ENCODE results near the gene YBX2. TPM values are rescaled to one million over a fixed set of nuclear protein-coding genes. Genes with fewer than 3 reads are reported as not detected.
"Not testable (repeated sequence)": the region's sequence is repeated elsewhere in the genome, so short reads cannot be mapped to it uniquely, and the experiment has no call there.

YBX2 gene
- 1 to 10 TPM in 1 of 2 experiments, under 1 TPM in 1; 0.37 to 1.2 TPM for total RNA-seq

DNA sequence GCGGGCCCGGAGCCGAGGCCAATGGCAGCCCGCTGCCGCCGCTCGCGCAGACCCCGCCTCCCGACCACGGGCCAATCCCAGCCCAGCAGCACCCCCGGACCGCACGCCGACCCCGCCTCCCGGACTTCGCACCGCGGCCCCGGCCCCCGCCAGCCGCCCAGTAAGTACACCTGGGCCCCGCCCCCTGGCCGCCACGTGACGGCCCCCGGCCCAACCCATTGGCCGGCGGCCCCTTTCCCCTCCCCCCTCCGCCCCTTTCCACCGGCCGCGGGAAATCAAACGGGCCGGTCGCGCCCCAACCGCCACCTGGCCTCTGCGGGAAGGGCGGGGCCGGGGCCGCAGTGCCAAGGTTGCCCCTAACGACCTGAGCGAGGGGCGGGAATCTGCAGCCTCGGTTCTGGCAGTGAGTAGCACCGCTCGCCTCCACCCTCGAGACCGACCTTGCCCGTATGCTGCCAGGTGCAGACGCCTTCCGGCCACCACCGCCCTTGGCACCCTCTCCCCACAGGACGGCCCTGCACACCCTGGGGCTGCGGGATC, at the start of gene YBX2:
Gene YBX2, minus strand, starts transcription at position 26 of the 540 bp plus-strand sequence. CDS start 139 bp downstream, outside the sequence.
- no peaks in the 10 kb centered on the region for H3K9me3 Mint-ChIP-seq
- H3K27me3 Mint-ChIP-seq = peaks cover 45% of the 10 kb centered on the region
- peaks cover 20% of the 10 kb centered on the region for H3K4me1 Mint-ChIP-seq
- H3K27ac Mint-ChIP-seq = peak within 1 kb of the TSS; percentile 42
- peak; percentile 87 for DNase-seq
- POLR2A ChIA-PET = no interaction called here
- peak within 1 kb of the TSS; percentile 79 for H3K4me3 Mint-ChIP-seq
- peak; percentile 81 for ATAC-seq (ENCODE audit: low read depth)
- no peaks in the 10 kb centered on the region for H3K36me3 Mint-ChIP-seq

DNA sequence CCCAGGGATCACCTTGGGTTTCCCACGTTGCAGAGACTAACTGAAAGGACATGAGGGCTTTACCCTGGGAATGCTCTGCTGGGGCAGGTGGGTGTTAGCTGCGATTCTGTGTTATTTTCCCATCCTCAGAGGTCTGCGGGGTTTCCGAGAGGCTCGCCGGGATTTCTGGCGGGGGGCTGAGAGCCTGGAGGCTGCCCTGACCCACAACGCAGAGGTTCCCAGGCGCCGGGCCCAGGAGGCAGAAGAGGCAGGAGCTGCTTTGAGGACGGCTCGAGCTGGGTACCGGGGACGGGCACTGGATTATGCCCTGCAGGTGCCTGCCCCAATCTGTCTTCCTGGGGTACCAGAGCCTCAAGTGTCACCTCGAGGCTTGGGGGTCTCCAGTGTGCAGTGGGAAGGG, 48.8 kb upstream of the YBX2 start:
- Mint-ChIP-seq H3K4me1 (peaks cover 25% of the 10 kb centered on the region), H3K27ac (no peak overlapping the region), H3K9me3 (no peaks in the 10 kb centered on the region), H3K27me3 (no peaks in the 10 kb centered on the region), H3K36me3 (peaks cover 25% of the 10 kb centered on the region), H3K4me3 (no peak overlapping the region)
- no peak for ATAC-seq (ENCODE audit: low read depth)
- POLR2A ChIA-PET = interaction anchor here (1.1 to 3.7 kb wide), 4 partner anchors 14 to 41 kb away, joined by 5 to 19 read pairs (median 9); partner anchors contain the start of genes EIF5A and NEURL4
- no peak for DNase-seq

DNA sequence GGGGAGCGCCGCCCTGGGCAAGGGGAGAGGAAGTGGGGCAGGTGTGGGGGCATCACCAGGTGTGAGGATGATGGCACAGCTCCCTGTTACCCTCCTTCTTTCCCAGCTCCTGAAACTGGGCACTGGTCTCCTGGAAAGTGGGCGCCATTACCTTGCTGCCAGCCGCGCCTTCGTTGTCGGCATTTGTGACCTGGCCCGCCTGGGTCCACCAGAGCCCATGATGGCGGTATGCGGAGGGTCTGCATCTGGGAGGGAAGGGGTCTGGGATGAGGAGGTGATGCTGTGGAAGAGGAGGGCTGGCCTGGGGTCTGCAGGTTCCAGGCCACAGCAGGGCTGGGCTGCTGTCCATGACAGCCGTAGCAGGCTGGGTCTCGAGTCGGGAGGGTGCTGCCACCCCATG, 47.4 kb upstream of the YBX2 start:
- POLR2A ChIA-PET = interaction anchor here (0.7 kb wide), 1 partner anchor 8 kb away, joined by 5 read pairs; no protein-coding TSS in a partner anchor
- DNase-seq (no peak), ATAC-seq (ENCODE audit: low read depth) (no peak)
- peaks cover 31% of the 10 kb centered on the region for H3K4me1 Mint-ChIP-seq
- no peak overlapping the region for H3K4me3 Mint-ChIP-seq
- no peaks in the 10 kb centered on the region for H3K9me3 Mint-ChIP-seq
- peaks cover 33% of the 10 kb centered on the region for H3K36me3 Mint-ChIP-seq
- no peak overlapping the region for H3K27ac Mint-ChIP-seq
- H3K27me3 Mint-ChIP-seq = no peaks in the 10 kb centered on the region

DNA sequence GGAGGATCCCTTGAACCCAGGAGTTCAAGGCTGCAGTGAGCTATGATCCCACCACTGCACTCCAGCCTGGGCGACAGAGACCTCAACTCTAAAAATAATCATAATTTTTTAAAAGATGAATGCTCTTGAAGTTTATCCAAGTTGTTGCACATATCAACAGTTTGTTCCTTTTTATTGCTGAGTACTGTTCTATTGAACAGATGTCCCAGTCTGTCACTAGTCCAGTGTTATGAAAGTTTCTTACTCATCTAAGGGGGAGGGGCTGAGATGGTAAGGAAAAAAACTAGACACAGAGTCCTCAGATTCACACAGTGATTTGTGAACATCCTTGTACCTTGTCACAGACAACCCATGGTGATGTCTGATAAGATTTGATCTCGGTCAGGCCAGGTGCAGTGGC, 45.7 kb upstream of the YBX2 start:
- Mint-ChIP-seq H3K4me1 (peaks cover 40% of the 10 kb centered on the region), H3K36me3 (peaks cover 33% of the 10 kb centered on the region), H3K4me3 (peak overlapping the region; percentile 29), H3K27me3 (no peaks in the 10 kb centered on the region), H3K9me3 (no peaks in the 10 kb centered on the region), H3K27ac (peak overlapping the region; percentile 61)
- DNase-seq = no peak
- POLR2A ChIA-PET = interaction anchor here (5.9 kb wide), 1 partner anchor 9 kb away, joined by 112 read pairs; no protein-coding TSS in a partner anchor
- no peak for ATAC-seq (ENCODE audit: low read depth)

DNA sequence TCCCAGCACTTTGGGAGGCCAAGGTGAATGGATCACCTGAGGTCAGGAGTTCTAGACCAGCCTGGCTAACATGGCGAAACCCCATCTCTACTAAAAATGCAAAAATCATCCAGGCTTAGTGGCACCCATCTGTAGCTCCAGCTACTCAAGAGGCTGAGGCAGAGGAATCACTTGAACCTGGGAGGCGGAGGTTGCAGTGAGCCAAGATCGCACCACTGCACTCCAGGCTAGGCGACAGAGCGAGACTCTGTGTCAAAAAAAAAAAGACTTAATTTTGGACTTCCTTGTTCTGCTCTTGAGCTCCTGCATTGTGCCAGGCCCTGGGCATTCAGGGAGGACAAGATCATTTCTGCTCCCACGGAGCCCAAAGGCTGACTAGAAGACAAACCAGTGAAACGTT, 43.2 kb upstream of the YBX2 start:
- Mint-ChIP-seq H3K4me3 (peak overlapping the region; percentile 97), H3K27ac (peak overlapping the region; percentile 96), H3K4me1 (peaks cover 41% of the 10 kb centered on the region), H3K36me3 (peaks cover 25% of the 10 kb centered on the region)
- ATAC-seq (ENCODE audit: low read depth); H3K9me3 Mint-ChIP-seq; H3K27me3 Mint-ChIP-seq; DNase-seq: not testable (repeated sequence)
- POLR2A ChIA-PET = interaction anchor here (0.6 to 5.9 kb wide), 16 partner anchors 8 to 349 kb away, joined by 3 to 112 read pairs (median 11); partner anchors contain the start of genes FGF11, GPS2, NEURL4 and PHF23

DNA sequence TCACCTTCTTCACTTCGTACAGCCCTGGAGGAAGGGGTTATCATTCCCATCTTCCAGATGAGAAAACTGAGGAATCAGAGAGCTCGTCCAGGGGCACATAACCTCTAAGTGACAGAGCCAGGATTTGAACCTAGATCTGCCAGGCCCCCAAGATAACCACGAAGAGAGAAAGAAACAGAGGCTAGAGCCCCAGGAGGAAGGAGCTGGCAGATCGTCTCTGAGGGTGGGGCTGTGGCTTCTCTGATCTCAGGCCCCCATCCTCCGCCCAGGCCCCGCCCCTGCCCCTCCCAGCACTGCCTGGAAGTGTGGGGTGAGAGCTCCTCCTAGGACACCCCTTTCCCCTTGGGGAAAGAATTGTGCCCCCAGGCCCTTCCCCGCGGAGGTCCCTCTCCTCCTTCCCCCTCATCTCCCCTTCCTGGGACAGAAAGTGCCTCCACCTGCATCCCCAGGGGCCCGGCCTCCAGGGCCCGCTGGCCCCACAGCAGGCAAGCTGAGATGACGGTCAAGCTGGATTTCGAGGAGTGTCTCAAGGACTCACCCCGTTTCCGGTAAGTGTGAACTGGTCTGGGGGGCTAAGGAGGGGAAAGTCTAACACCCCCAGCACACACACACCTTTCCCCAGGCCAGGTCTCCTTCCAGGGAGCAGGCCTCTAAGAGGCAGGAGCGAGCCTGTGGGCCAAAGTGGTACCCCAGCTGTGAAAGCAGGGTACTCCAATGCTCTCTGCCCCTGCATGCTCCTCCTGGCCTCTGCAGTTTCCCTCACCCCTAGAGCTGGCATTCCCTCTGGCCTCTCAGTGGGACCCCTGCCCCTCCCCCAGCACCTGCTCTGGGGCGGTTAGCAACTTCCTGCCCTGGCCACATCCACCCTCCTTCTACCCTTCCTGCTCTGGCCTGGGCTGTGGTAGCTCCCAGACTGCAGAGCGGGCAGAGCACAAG, 42.1 kb upstream of the YBX2 start, which contains the start of gene ACAP1:
Gene ACAP1, plus strand, starts transcription at position 290 of the 936 bp plus-strand sequence. Its CDS starts 206 bp downstream, at position 496.
- Mint-ChIP-seq H3K4me1 (peaks cover 43% of the 10 kb centered on the region), H3K27ac (peak within 1 kb of the TSS; percentile 96), H3K4me3 (peak within 1 kb of the TSS; percentile 97), H3K27me3 (no peaks in the 10 kb centered on the region), H3K36me3 (peaks cover 24% of the 10 kb centered on the region), H3K9me3 (no peaks in the 10 kb centered on the region)
- ATAC-seq (ENCODE audit: low read depth) (peak; percentile 90), DNase-seq (peak; percentile 85)
- POLR2A ChIA-PET = interaction anchor here (0.5 to 5.9 kb wide), 41 partner anchors 8 to 1064 kb away, joined by 3 to 112 read pairs (median 4); partner anchors contain the start of genes ACADVL, CTDNEP1, DLG4 and DVL2

DNA sequence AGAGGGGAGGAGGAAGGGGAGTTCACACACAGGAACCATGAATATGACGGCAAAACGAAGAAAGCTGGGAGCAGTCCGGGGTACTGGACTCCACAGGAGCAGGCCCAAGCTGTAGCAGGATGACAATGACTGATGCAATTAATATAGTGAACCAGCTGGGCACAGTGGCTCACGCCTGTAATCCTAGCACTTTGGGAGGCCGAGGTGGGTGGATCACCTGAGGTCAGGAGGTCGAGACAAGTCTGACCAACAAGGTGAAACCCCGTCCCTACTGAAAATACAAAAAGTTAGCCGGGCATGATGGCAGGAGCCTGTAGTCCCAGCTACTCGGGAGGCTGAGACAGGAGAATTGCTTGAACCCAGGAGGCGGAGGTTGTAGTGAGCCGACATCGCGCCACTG, 41.3 kb upstream of the YBX2 start:
- POLR2A ChIA-PET = interaction anchor here (0.6 to 5.9 kb wide), 30 partner anchors 8 to 351 kb away, joined by 3 to 112 read pairs (median 5); partner anchors contain the start of genes ACADVL, CTDNEP1, DLG4 and DVL2
- H3K27me3 Mint-ChIP-seq; DNase-seq; H3K9me3 Mint-ChIP-seq; ATAC-seq (ENCODE audit: low read depth): not testable (repeated sequence)
- Mint-ChIP-seq H3K4me3 (peak overlapping the region; percentile 97), H3K27ac (peak overlapping the region; percentile 96), H3K4me1 (peaks cover 42% of the 10 kb centered on the region), H3K36me3 (peaks cover 22% of the 10 kb centered on the region)

DNA sequence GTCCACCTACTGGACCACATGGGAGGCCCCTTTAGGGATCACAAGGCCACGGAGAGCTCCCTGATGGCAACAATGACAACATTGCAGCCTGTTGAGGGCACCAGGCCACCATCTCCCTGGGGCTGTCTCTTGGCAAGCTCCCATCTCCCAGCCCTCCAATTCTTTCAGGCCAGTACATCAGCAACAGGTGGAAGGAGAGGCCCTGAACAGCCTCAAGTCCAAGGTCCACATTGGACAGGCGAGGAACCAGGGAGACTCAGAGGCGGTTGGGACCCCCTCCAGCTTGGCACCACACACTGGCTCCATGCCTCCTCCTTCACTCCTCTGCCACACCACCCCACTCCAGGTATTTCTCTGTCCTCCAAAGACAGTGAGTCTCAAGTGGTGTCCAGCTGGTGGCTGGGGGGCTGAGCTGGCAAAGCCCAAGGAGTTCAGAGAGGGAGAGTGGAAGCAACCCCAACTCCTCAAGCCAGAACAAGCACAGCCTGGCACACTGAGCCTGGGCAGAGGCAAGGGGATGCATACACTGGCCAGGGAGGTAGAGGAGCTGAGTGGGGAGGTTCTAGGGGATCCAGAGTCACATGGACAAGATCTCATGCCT, 40.6 kb upstream of the YBX2 start:
- no peaks in the 10 kb centered on the region for H3K9me3 Mint-ChIP-seq
- no peak for DNase-seq
- H3K4me3 Mint-ChIP-seq = peak overlapping the region; percentile 97
- POLR2A ChIA-PET = interaction anchor here (1.1 to 5.9 kb wide), 10 partner anchors 7 to 352 kb away, joined by 3 to 112 read pairs (median 20); partner anchors contain the start of genes GPS2, NEURL4, POLR2A and TP53
- peaks cover 20% of the 10 kb centered on the region for H3K36me3 Mint-ChIP-seq
- H3K4me1 Mint-ChIP-seq = peaks cover 40% of the 10 kb centered on the region
- no peaks in the 10 kb centered on the region for H3K27me3 Mint-ChIP-seq
- H3K27ac Mint-ChIP-seq = peak overlapping the region; percentile 96
- ATAC-seq (ENCODE audit: low read depth) = no peak

DNA sequence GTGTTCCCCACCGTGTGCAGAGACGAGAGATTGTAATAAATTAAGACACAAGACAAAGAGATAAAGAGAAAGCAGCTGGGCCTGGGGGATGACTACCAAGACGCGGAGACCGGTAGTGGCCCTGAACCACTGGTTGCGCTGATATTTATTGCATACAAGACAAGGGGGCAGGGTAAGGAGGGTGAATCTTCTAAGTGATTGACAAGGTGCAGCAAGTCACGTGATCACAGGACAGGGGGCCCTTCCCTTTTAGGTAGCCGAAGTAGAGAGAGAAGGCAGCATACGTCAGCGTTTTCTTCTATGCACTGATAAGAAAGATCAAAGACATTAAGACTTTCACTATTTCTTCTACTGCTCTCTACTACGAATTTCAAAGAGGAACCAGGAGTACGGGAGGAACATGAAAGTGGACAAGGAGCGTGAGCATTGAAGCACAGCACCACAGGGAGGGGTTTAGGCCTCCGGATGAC, 38.2 kb upstream of the YBX2 start:
- DNase-seq = peak; percentile 55
- H3K9me3 Mint-ChIP-seq; ATAC-seq (ENCODE audit: low read depth); H3K27me3 Mint-ChIP-seq; POLR2A ChIA-PET: not testable (repeated sequence)
- peaks cover 40% of the 10 kb centered on the region for H3K4me1 Mint-ChIP-seq
- H3K27ac Mint-ChIP-seq = peak overlapping the region; percentile 91
- H3K36me3 Mint-ChIP-seq = peaks cover 12% of the 10 kb centered on the region
- H3K4me3 Mint-ChIP-seq = peak overlapping the region; percentile 71

DNA sequence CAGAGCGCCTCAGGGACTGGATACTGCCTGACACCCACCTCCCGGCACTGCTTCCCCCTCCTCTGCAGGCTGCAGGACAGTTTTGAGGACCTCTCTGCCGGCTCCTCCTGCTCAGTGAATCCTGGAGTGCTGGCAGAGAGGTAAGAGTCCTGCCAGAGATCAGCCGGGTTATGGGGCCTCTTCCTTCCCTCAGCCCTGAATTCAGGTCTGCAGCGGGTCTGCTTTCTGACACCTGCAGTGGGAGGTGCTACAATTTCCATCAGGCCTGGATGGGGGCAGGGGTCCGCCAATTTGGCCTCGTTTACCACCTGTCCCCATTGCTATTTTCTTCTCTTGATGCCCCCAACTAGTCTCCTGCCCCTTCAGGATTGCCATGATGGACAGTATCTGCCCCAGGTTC, 37.7 kb upstream of the YBX2 start:
- Mint-ChIP-seq H3K9me3 (no peaks in the 10 kb centered on the region), H3K27ac (peak overlapping the region; percentile 91), H3K4me1 (peaks cover 36% of the 10 kb centered on the region), H3K27me3 (no peaks in the 10 kb centered on the region), H3K4me3 (peak overlapping the region; percentile 71), H3K36me3 (peaks cover 7% of the 10 kb centered on the region)
- ATAC-seq (ENCODE audit: low read depth) (no peak), DNase-seq (no peak)
- POLR2A ChIA-PET = no interaction called here

DNA sequence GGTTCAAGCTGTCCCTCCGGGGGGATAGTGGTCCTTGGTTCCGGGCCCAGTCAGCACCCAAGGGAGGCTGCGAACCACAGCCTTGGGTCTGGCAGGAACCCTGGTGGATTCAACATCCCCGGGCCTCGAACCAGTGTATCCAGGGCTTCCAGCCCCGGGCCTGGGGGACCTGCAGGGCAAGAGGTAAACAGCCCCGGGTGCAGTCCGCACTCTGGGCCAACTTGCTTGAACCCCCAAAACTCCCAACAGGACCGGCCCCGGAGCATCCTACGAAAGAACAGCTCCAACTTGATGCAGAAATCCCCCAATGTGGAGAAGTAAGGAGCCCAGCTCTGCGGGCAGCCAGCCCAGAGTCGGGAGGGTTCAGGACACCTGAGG, 36.2 kb upstream of the YBX2 start:
- no peaks in the 10 kb centered on the region for H3K9me3 Mint-ChIP-seq
- ATAC-seq (ENCODE audit: low read depth) (no peak), DNase-seq (no peak)
- H3K27me3 Mint-ChIP-seq = no peaks in the 10 kb centered on the region
- peaks cover 31% of the 10 kb centered on the region for H3K4me1 Mint-ChIP-seq
- peak overlapping the region; percentile 21 for H3K27ac Mint-ChIP-seq
- peaks cover 5% of the 10 kb centered on the region for H3K36me3 Mint-ChIP-seq
- POLR2A ChIA-PET = interaction anchor here (1.1 to 3.5 kb wide), 5 partner anchors 10 to 356 kb away, joined by 3 to 29 read pairs (median 10); partner anchors contain the start of gene GPS2
- H3K4me3 Mint-ChIP-seq = peak overlapping the region; percentile 88

DNA sequence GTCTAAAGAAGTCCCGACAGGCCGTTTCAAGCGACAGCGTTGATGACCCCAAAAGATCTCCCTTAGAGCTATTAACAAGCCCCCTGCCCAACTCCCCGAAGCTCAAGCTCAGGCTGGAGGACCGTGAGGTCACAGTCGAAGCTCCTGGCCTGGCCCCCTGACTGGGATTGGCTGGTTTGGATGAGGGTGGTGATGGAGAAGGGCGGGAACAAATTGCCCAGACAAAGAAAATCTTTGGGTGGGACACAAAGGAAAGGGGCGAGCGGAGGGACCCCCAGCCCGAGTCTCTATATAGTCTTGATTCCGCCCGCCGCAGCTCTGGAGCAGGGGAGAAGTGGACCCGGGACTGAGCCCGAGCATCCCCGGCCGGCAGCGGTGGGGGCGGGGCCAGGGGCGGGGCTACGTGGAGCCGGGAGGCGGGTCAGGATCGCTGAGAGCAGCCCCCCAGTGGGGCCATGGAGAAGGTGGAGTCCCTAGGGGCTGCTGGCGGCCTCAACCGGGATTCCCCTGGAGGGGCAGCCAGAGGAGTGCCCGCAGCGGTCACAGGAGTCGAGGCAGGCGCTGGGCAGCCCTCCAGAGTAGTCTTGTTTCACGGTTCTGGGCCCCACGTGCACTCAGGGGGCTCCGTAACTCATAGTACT, 35.7 kb upstream of the YBX2 start:
- H3K9me3 Mint-ChIP-seq = no peaks in the 10 kb centered on the region
- H3K27me3 Mint-ChIP-seq = no peaks in the 10 kb centered on the region
- H3K36me3 Mint-ChIP-seq = peaks cover 2% of the 10 kb centered on the region
- POLR2A ChIA-PET = interaction anchor here (0.6 to 4.5 kb wide), 19 partner anchors 7 to 356 kb away, joined by 3 to 33 read pairs (median 5); partner anchors contain the start of genes ACAP1, GPS2, MPDU1 and PHF23
- H3K4me3 Mint-ChIP-seq = peak overlapping the region; percentile 88
- peak overlapping the region; percentile 93 for H3K27ac Mint-ChIP-seq
- DNase-seq (peak; percentile 85), ATAC-seq (ENCODE audit: low read depth) (peak; percentile 76)
- peaks cover 26% of the 10 kb centered on the region for H3K4me1 Mint-ChIP-seq
